Stimulated activated CD8-positive, alpha-beta memory T cell treated with anti-CD3 and anti-CD28 coated beads, Interleukin-12 subunit alpha, Interleukin-12 subunit beta, amount 100 ng/mL, for 24 hours (primary cell): ENCODE data around the gene OR5A1.
"Not testable (repeated sequence)": the region's sequence is repeated elsewhere in the genome, so short reads cannot be mapped to it uniquely, and the experiment has no call there.

ENCODE experiments used
- DNase-seq: peaks from one replicate; pipeline ENCODE4 v3.0.0-alpha.2; 2020; ENCODE audit errors: extremely low read depth

Gene OR5A1

GRCh38 chr11:59436169-59436568 is at the start of gene OR5A1:
OR5A1 (plus strand) TSS chr11:59436469; CDS start chr11:59443169, 6,700 bp downstream.
- no peak for DNase-seq

- no peak for DNase-seq
Observed at GRCh38 chr11:59394186-59394585, 42.1 kb upstream of the OR5A1 start.

GRCh38 chr11:59400461-59401261 is 35.6 kb upstream of the OR5A1 start:
- no peak for DNase-seq

GRCh38 chr11:59401262-59401552 is 35.1 kb upstream of the OR5A1 start:
- DNase-seq, result no peak

- DNase-seq, result no peak
Observed at GRCh38 chr11:59403546-59403945, 32.7 kb upstream of the OR5A1 start.

GRCh38 chr11:59413646-59414045 is 22.6 kb upstream of the OR5A1 start:
- no peak for DNase-seq

- no peak for DNase-seq
Observed at GRCh38 chr11:59415111-59415510, 21.2 kb upstream of the OR5A1 start.

GRCh38 chr11:59416613-59417012 is 19.7 kb upstream of the OR5A1 start:
- no peak for DNase-seq

GRCh38 chr11:59417023-59417422 is 19.2 kb upstream of the OR5A1 start:
- DNase-seq, result no peak

GRCh38 chr11:59418156-59418555 is 18.1 kb upstream of the OR5A1 start:
- no peak for DNase-seq

- DNase-seq, result no peak
Observed at GRCh38 chr11:59423835-59424234, 12.4 kb upstream of the OR5A1 start.

GRCh38 chr11:59425131-59425530 is 11.1 kb upstream of the OR5A1 start:
- DNase-seq, result no peak

- DNase-seq, result no peak
Observed at GRCh38 chr11:59426361-59427067, 9.8 kb upstream of the OR5A1 start, which contains the start of gene OR5A2. OR5A2 (minus strand) TSS chr11:59426413; CDS start chr11:59422953, 3,460 bp downstream.

GRCh38 chr11:59427068-59427382 is 9.2 kb upstream of the OR5A1 start:
- DNase-seq, result no peak

GRCh38 chr11:59429924-59430516 is 6.2 kb upstream of the OR5A1 start:
- no peak for DNase-seq

- no peak for DNase-seq
Observed at GRCh38 chr11:59437770-59438169, 1.5 kb downstream of the OR5A1 start.

GRCh38 chr11:59445624-59446023 is 9.4 kb downstream of the OR5A1 start:
- DNase-seq, result not testable (repeated sequence)

GRCh38 chr11:59448484-59448883 is 12.2 kb downstream of the OR5A1 start:
- DNase-seq, result no peak

GRCh38 chr11:59456661-59457060 is 20.4 kb downstream of the OR5A1 start, which contains the start of gene OR4D6:
OR4D6 (plus strand) TSS chr11:59456961; CDS start chr11:59456961, 0 bp downstream.
- DNase-seq, result no peak

GRCh38 chr11:59459916-59460315 is 23.6 kb downstream of the OR5A1 start:
- DNase-seq, result no peak

- DNase-seq, result no peak
Observed at GRCh38 chr11:59463190-59463641, 26.9 kb downstream of the OR5A1 start.

- no peak for DNase-seq
Observed at GRCh38 chr11:59473015-59473414, 36.7 kb downstream of the OR5A1 start, which contains the start of gene OR4D10. OR4D10 (plus strand) TSS chr11:59473315; CDS start chr11:59477430, 4,115 bp downstream.

GRCh38 chr11:59475176-59475575 is 38.9 kb downstream of the OR5A1 start:
- no peak for DNase-seq
